SH-SY5Y (cell line): ENCODE results near the gene SOX4.

ENCODE experiments used
- GATA2 ChIP-seq: IDR thresholded peaks from 2 replicates; pipeline ENCODE4 v1.6.1; 2011; ENCODE audit warnings: mild to moderate bottlenecking, low read depth, low read length
- GATA3 ChIP-seq: IDR thresholded peaks from 2 replicates; pipeline ENCODE4 v1.6.1; 2011; ENCODE audit warnings: low read depth, mild to moderate bottlenecking, low read length, moderate library complexity

GRCh38 chr6:21597801-21598673 is 4.5 kb downstream of the SOX4 start:
- TF ChIP-seq GATA3 (no peak), GATA2 (no peak)
